HG03460 (cell line): ENCODE data around the gene METTL1.
A peak's percentile ranks its signal among the peaks of the same experiment; 100 is the strongest.
"Not testable (repeated sequence)": the region's sequence is repeated elsewhere in the genome, so short reads cannot be mapped to it uniquely, and the experiment has no call there.

Experiments
- ATAC-seq: cut with Tn5 transposase; IDR thresholded peaks from one replicate; pipeline ENCODE4 v1.9.1; 2021; ENCODE audit not compliant: unreplicated experiment

METTL1 gene

DNA sequence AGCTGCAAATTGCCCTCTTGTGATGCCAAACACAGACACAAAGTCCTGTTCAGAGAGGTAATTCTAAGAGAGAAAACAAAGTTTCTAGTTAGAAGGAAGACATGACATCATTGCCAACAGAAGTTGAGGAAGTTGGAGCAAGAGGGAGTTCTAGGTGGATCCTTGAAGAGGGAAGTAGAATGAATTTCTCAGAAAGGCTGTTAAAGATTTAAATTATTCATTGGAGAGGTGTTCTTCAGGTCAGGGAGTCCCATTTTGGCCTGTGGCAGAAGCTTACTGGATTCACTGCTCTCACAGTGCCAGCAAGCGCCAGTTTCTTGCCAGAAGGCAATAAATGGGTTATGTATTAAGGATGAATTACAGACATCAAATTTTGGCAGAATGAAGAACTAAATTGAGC, 26.0 kb upstream of the METTL1 start:
- no peak for ATAC-seq

GRCh38 chr12:57796996-57797395, 25.1 kb upstream of the METTL1 start:
- ATAC-seq, result no peak

DNA sequence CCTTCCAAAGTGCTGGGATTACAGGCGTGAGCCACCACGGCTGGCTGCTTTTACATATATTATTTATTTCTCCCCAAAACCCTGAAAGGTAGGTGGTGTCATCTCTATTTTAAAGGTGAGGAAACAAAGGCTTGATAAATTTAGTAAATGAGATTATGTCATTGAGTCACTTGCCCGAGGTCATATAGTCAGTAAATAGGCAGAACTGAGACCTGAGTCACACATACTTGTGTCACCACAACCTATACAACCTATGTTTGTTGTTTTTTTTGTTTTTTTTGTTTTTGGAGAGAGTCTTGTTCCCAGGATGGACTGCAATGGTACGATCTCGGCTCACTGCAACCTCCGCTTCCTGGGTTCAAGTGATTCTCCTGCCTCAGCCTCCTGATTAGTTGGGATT, 23.4 kb upstream of the METTL1 start:
- ATAC-seq, result no peak

DNA sequence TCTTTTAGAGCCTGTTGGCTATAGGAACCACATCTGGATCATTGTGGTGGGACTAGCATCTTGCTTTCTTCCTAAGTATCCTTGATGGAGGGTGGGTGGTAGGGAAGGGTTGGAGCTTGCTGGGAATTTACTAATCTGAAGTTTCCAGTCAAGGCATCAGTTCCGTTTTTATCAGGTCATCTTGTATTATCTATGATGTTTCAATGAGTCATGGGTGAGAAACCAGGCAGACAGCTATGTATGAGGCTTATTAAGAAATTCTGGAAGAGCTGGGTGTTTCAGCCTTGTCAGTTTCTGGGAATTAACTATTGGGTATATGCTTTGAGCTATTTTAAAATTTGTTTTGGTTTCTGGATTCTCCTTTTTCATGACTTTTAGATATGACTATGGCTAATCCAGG, 22.0 kb upstream of the METTL1 start:
- no peak for ATAC-seq

GRCh38 chr12:57783861-57784260, 12.0 kb upstream of the METTL1 start:
- ATAC-seq, result no peak

GRCh38 chr12:57783466-57783801, 11.5 kb upstream of the METTL1 start:
- ATAC-seq, result no peak

GRCh38 chr12:57782608-57783465, 10.9 kb upstream of the METTL1 start, which contains the start of gene TSFM:
Gene TSFM (plus strand): TSS chr12:57782787. CDS start chr12:57782802, 15 bp downstream.
- ATAC-seq, result peak; percentile 87

DNA sequence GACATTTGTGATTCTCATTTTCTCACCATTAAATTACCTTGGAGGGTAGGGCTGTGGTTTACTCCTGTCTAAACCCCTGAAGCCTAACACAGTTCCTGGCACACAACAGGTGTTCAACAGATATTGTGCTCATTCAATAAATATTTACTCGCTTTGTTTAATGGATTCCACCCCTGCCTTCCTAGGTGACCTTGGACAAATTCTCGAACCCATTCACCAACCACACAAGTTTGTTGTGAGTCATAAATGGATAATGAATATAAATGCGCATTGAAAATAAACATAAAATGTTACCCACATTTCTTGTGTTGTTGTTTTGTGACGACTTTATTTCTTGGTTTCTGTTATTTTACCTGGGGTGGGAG, 10.3 kb upstream of the METTL1 start:
- ATAC-seq, result no peak

GRCh38 chr12:57781801-57782200, 9.9 kb upstream of the METTL1 start:
- no peak for ATAC-seq

DNA sequence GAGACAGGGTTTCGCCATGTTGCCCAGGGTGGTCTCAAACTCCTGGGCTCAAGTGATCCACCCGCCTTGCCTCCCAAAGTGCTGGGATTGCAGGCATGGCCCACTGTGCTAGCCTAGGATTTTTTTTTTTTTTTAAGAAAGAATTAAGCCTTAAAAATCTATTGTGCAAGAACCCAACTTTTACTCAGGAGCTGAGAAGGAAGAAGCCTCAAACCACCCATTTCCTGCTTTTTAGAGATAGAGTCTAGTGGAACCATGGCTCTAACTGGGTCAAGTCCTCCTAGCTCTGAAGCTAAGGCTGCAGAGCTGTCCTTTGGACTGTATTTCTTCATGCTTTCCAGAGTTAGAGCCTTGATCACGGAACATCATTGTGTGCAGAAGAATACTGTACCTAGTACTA, 9.3 kb upstream of the METTL1 start:
- ATAC-seq, result no peak

GRCh38 chr12:57780284-57780897, 8.5 kb upstream of the METTL1 start:
- no peak for ATAC-seq

- no peak for ATAC-seq
Observed at GRCh38 chr12:57779736-57780135, 7.8 kb upstream of the METTL1 start.

GRCh38 chr12:57777911-57778310, 6.0 kb upstream of the METTL1 start:
- no peak for ATAC-seq

DNA sequence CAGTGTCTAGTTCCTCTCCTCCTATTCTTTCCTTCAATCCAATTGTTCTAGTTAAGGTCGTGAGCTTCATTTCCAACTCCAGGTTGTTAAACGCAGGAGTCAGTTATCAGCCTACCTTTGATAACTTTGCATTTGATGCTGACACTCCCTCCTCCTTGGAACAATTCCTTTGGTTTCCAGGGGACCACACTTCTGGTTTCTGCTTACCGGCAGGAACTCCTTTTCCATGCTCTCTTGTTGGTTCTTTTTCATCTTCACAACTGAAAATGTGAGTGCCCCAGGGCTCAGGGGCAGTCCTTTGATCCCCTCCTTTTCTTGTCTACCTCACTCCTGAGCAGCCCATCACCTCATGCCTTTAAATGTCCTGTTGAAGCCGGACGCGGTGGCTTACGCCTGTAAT, 5.5 kb upstream of the METTL1 start:
- ATAC-seq, result no peak

- no peak for ATAC-seq
Observed at GRCh38 chr12:57776247-57776587, 4.3 kb upstream of the METTL1 start.

DNA sequence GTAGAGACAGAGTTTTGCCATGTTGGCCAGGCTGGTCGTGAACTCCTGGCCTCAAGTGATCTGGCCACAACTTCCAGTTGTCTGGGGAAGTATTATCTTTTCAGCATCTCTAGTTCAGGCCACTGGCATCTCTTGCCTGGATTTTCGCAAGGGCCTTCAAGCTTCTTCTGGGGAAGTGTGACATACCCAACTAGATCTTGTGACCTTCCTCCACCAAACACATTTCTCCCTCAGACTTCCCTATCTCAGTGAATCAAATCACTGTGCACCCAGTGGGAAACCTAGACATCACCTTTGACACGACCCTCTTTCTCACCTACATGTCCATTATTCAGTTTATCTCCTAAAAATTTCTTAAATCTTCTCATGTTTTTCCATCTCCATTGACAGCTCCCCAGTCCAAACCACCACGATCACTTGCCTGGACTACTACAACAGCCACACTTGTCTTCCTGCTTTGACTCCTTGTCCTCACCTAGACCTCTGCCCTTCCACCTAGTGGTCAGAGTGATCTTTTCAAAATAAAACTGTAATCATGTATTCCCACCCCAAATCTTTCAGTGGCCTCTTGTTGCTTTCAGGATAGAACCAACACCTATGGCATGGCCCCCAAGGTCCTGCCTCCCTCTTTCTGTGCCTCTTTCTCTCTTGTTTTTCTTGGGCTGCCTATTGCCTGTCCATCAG, 3.8 kb upstream of the METTL1 start:
- no peak for ATAC-seq

GRCh38 chr12:57775044-57775443, 3.1 kb upstream of the METTL1 start:
- ATAC-seq, result no peak

DNA sequence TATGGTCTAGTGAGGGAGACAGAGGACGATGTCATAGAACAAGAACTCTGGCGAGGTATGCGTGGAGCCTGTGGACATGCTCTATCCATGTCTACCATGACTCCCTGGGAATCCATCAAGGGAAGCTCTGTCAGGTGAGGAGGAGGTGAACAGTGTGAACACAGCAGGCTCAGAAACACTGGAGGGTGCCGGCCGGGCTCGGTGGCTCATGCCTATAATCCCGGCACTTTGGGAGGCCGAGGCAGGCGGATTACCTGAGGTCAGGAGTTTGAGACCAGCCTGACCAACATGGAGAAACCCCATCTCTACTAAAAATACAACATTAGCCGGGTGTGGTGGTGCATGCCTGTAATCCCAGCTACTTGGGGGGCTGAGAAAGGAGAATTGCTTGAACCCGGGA, 2.7 kb upstream of the METTL1 start:
- ATAC-seq, result not testable (repeated sequence)

DNA sequence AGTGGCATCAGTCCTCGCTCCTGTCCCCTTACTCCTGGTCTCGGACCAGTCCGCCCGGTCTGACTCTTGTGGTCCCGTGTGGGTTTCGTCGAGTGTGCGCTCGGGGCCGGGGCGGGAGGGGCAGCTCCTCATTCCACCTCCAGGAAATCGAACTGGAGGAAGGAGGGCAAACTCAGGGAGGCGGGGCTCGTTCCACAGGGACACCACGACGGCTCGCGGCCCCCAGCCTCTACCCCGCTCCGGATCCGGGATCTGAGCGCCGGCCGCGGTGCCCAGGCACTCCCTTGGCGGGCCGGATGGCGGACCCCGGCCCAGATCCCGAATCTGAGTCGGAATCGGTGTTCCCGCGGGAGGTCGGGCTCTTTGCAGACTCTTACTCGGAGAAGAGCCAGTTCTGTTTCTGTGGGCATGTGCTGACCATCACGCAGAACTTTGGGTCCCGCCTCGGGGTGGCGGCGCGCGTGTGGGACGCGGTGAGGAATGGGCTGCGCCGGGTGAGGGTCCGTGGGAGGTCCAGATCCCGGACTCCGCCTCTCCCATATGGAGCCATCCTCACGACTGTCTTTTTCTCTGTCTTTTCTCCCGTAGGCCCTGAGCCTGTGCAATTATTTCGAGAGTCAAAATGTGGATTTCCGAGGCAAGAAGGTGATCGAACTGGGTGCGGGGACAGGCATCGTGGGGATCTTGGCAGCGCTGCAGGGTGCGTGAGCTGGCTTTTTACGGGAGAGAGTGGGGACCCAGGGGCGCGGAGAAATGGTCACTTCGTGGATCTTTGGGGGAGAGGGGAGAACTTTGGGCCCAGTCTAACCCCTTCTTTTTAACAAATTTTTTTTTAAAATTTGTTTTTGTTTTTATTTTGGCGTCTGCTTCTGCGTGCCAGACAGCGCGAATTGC, 771 bp upstream of the METTL1 start, which contains the start of gene EEF1AKMT3:
EEF1AKMT3 (plus strand) TSS at position 186 of the 894 bp plus-strand sequence; CDS start at position 297, 111 bp downstream.
- ATAC-seq, result peak; percentile 37

- ATAC-seq, result peak; percentile 75
Observed at GRCh38 chr12:57771236-57771872, 551 bp downstream of the METTL1 start.

DNA sequence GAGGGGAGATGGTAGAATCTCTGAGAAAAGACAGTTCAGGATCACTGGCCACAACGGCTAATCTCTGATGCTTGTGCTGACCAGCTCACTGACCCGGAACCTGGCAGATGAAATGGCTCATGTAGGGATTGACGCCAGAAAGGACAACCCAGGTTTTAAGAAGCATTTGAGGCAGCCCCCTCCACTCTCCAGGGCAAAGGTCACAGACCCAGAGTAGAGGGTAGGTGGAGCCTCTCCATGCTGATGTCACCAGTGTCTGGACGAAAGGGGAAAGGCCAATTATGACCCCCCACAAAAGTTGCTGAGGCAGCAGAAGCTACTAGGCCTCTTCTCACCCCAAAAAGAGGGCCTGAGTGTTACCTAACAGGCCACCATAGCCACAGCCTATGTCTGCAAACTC, 1.2 kb downstream of the METTL1 start:
- ATAC-seq, result no peak
